Gastroesophageal sphincter (tissue), 3 donors: ENCODE measurements around the gene BOK.

ENCODE experiments used
- POLR2A ChIP-seq, 2 donors: fragments of 450-650 bp; IDR thresholded peaks; one replicate each; pipeline ENCODE4 v1.6.1; 2017; ENCODE audit warnings: antibody characterized with exemption in 2 of 2, mild to moderate bottlenecking in 2 of 2, moderate library complexity in 1 of 2
- TF ChIP-seq, protein P1 (sequence below), 4 experiments: fragments of 200-600 bp in 2 of 4; fragments of 450-650 bp in 2 of 4; sonication (generic) in 1 of 4; IDR thresholded peaks; one replicate each; pipeline ENCODE4 v1.5.1; 2017 to 2019; ENCODE audit warnings: antibody characterized with exemption in 4 of 4, mild to moderate bottlenecking in 2 of 4, moderate library complexity in 2 of 4

DNA sequence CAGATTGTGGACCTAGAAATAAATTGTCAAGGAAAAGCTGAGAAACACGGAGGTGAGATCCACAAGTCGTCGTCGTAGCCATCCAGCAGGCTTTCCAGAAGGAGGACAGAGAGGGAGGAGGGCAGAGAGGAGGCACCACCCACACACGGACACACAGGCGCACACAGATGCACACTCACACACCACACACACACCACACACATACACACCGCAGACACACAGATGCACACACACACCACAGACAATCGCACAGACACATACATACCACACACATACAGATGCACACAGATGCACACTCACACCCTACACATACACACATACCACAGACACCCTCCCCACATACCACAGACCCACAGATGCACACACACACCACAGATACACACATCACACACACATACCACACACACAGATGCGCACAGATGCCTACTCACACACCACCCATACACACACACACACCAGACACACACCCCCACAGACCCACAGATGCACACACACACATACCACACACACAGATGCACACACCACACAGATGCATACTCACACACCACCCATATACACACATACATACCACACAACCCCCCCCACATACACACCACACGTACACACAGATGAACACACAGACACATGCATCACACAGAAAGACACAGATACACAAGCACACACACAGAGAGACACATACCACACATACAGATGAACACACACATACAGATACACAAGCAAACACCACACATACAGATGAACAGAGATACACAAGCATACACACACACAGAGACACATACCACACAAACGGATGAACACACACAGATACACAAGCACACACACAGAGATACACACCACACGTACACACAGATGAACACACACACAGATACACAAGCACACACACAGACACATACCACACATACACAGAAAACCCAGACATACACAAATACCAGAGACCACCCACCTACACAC is 12.7 kb upstream of the BOK start:
- TF ChIP-seq, protein P1, sequence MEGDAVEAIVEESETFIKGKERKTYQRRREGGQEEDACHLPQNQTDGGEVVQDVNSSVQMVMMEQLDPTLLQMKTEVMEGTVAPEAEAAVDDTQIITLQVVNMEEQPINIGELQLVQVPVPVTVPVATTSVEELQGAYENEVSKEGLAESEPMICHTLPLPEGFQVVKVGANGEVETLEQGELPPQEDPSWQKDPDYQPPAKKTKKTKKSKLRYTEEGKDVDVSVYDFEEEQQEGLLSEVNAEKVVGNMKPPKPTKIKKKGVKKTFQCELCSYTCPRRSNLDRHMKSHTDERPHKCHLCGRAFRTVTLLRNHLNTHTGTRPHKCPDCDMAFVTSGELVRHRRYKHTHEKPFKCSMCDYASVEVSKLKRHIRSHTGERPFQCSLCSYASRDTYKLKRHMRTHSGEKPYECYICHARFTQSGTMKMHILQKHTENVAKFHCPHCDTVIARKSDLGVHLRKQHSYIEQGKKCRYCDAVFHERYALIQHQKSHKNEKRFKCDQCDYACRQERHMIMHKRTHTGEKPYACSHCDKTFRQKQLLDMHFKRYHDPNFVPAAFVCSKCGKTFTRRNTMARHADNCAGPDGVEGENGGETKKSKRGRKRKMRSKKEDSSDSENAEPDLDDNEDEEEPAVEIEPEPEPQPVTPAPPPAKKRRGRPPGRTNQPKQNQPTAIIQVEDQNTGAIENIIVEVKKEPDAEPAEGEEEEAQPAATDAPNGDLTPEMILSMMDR (IDR thresholded peaks at IDR 0.05): no peak
- no peak for TF ChIP-seq POLR2A (IDR thresholded peaks at IDR 0.05)
